DMS153 (cell line): ENCODE measurements around the gene ADGRE2.
"Not testable (repeated sequence)": the region's sequence is repeated elsewhere in the genome, so short reads cannot be mapped to it uniquely, and the experiment has no call there.

Experiments
- DNase-seq: peaks from one replicate; lab custom pipeline; 2025; lab: John Stamatoyannopoulos, UW

The ADGRE2 gene

DNA sequence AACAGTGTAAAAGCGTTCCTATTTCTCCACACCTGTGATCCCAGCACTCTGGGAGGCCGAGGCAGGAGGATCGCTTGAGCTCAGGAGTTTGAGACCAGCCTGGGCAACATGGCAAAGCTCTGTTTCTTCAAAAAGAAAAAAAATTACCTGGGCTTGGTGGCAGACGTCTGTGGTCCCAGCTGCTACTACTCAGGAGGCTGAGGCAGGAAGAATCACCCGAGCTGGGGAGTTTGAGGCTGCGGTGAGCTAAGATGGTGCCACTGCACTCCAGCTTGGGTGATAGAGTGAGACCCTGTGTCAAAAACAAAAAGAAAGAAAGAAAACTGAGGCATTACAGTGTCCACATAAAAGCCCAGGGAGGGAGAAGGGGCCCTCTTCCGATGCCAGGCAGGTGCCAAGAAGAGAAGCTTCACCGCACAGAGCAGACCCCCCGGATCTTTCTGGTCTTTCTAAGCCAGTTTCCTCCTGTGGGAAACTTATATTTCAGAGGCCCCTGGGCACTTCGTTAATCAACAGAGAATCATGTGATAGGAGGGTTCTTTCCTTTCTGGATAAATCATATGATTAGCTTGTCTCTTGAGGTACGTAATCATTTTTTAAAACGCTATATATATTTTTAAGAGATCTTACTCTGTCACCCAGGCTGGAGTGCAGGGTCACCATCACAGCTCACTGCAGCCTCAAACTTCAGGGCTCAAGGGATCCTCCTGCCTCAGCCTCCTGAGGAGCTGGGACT, at the start of gene ADGRE2:
ADGRE2 (minus strand) TSS at position 451 of the 736 bp plus-strand sequence. CDS start 1,804 bp downstream, outside the sequence.
- DNase-seq, result not testable (repeated sequence)

DNA sequence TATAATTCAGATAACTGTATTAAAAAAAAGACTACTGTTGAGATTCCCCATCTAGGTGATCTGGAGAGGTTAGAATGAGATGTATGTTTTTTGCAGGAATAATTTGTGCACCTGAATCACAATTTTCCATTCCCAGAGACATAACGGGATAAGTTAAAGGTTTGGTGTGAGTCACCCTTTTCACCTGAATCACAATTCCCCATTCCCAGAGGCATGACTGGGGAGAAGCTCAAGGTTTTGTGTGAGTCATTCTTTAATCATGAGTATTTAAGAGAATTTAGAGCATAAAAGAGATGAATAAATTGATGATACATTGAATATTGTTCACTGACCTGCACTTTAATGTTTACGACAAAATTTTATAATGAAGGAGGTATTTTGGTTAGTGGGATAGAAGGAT, 47.6 kb upstream of the ADGRE2 start:
- no peak for DNase-seq

DNA sequence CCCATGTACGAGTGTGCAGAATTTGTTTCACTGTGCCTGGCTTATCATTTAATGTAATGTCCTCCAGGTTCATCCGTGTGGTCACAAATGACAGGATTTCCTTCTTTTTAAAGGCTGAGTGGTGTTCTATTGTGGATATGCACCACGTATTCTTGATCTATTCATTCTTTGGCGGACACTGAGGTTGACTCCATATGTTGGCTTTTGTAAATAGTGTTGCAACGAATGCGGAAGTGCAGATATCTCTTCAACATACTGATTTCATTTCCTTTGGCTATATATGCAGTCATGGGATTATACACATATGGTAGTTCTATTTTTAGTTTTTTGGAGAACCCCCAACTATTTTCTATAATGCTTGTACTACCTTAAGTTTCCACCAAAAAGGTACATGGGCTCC, 43.6 kb upstream of the ADGRE2 start:
- DNase-seq, result no peak

DNA sequence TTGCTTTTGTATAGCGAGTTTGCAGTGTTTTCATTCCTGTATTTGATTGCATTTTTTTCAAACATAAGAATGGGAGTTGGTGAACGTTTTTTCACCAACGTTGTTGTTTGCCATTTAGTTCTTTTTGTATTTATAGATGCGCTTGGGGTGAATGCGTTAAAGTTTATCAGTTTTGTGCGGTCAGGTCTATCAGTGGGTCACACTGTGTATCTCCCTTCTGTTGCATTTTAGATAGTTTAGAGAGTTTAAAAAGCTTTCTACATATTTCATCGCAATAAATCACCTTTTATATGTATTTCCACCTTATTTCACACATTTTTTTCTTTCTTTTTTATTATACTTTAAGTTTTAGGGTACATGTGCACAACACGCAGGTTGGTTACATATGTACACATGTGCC, 40.2 kb upstream of the ADGRE2 start:
- DNase-seq, result no peak

DNA sequence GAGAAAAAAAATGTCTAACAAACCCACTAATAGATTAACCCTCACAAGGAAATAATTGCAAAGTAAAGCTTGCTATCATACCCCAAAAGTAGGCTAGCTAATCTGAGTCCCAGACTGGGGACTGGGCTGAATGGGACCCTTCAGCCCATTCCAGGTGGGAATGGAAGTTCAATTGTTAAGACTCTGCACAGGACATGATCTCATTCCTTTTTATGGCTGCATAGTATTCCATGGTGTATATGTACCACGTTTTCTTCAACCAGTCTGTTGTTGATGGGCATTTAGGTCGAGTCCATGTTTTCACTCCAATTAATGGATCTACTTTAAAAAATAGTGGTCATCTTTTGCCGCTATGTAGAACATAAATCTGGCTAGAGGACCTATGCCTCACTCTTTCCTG, 38.7 kb upstream of the ADGRE2 start:
- no peak for DNase-seq

DNA sequence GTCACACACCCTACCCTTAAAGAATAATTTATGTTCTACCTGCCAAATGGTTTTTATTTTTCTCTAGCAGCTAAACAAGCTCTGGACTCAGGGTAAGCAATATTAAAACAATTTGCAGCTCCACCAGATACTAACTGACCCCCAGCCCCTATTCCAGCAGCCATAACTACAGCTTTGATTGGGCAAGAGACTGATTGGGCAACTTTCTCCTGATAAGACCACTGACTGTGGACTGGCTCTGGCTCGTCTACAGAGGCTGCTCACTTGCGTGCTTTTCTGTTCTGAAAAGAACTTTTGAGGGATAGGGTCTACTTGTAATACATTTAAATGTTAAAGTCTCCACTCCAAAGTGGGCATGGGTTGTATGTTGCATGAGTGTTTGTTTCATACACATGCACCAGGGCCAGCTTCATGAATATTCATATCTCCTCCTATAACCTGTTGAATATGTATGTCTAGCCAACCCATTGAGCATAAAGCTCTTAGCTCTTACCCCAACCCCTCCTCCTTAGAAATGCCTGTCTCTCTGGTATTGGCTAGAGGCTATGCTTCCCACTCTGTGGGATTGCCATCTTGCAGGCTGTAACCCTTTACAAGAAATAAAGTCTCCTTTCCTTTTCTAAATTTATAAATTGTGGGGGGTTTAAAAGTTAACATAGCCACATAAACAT, 36.8 kb upstream of the ADGRE2 start:
- no peak for DNase-seq

- DNase-seq, result no peak
These were observed 31.1 kb upstream of the ADGRE2 start for GRCh38 chr19:14809272-14810057.

DNA sequence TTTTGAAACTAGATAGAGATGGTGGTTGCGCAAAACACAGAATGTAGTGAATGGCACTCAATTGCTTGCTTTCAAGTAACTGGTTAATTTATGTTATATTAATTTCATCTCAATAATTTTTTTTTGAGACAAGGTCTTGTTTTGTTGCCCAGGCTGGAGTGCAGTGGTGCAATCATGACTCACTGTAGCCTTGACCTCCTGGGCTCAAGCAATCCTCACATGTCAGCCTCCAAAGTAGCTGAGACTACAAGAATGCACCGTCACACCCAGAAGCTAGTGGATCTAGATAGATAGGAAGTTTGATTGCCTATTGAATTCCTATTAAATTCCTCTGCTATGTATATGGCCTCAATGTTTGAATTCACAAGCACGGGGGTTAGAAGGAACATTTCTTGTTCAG, 26.4 kb upstream of the ADGRE2 start:
- DNase-seq, result no peak

DNA sequence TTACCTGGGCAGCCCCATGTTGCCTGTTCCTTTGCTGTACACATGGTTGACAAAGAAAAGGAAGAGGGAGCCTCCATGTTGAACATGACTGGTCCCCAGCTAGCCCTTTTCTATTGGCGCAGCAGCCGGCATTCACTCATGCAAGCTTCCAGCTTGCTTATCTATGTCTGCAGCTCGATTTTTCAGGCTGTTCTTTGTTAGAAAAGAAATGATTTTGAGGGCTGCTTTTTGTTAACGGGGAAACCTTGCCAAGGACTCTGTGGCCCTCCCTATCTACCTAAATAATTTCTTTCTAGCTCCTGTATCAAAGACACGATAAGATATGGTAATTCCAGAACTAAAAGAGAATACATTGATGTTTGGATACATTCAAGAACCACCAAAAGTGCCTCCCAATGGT, 20.4 kb upstream of the ADGRE2 start:
- DNase-seq, result no peak

- DNase-seq, result no peak
These were observed 17.7 kb upstream of the ADGRE2 start for GRCh38 chr19:14796021-14796420.

DNA sequence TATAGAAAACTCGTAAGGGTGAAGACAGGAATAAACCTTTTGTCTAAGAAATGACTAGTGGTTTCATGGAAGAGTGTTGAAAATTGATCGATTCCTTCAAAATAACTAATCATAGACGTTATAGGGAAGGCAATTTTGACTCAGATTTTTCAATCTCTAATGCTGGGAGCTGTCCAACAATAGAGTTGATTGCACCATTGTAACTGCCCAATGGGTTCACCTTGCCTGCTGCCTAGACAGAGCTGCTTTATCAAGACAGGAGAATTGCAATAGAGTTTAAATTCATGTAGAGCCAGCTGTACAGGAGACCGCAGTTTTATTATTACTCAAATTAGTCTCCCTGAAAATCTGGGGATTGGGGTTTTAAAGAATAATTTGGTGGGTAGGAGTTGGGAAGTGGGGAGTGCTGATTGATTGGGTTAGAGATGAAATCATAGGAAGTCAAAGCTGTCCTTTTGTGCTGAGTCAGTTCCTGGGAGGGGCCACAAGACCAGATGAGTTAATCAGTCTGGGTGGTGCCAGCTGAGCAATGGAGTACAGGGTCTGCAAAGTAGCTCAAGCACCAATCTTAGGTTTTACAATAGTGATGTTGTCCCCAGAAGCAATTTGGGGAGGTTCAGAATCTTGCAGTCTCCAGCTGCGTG, 16.8 kb upstream of the ADGRE2 start:
- DNase-seq, result no peak

DNA sequence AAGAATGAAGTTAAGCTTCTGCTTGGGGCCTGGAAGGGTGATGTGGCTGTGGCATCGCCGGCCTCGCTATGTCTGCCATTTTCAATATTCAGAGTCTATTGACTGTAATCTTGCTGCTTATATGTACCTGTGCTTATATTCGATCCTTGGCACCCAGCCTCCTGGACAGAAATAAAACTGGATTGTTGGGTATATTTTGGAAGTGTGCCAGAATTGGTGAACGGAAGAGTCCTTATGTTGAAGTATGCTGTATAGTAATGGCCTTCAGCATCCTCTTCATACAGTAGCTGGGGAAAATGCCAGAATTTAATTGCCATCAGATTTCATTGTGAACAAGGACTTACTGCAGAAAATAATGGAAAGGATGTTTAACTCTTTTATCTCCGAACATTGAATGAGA, 13.9 kb upstream of the ADGRE2 start:
- DNase-seq, result not testable (repeated sequence)

GRCh38 chr19:14786421-14786851, 8.1 kb upstream of the ADGRE2 start:
- DNase-seq, result no peak

- not testable (repeated sequence) for DNase-seq
These were observed 6.9 kb upstream of the ADGRE2 start for GRCh38 chr19:14785102-14785793.

GRCh38 chr19:14784730-14785101, 6.4 kb upstream of the ADGRE2 start:
- DNase-seq, result not testable (repeated sequence)

GRCh38 chr19:14783410-14783998, 5.1 kb upstream of the ADGRE2 start:
- not testable (repeated sequence) for DNase-seq

GRCh38 chr19:14782626-14783409, 4.5 kb upstream of the ADGRE2 start:
- DNase-seq, result no peak

- DNase-seq, result not testable (repeated sequence)
These were observed 3.6 kb upstream of the ADGRE2 start for GRCh38 chr19:14781713-14782536.

- not testable (repeated sequence) for DNase-seq
These were observed 2.4 kb upstream of the ADGRE2 start for GRCh38 chr19:14780622-14781225.
